GM12878 (cell line): ENCODE measurements around the gene TSSC4.

Experiments
- CEBPZ ChIP-seq: fragments of 150-350 bp; IDR thresholded peaks from 2 replicates; pipeline ENCODE4 v1.6.1; 2016; ENCODE audit warnings: low read depth, low read length
- KAT2A ChIP-seq: conservative IDR thresholded peaks from 2 replicates; pipeline ENCODE4 v1.6.1; 2011; ENCODE audit warnings: low read depth, low read length; ENCODE audit not compliant: control insufficient read depth
- KDM1A ChIP-seq: fragments of 200-600 bp; sonication (generic); IDR thresholded peaks from 2 replicates; pipeline ENCODE4 v1.6.1; 2016; ENCODE audit warnings: borderline replicate concordance
- POLR2AphosphoS5 ChIP-seq: IDR thresholded peaks from 2 replicates; pipeline ENCODE4 v1.6.1; 2011; ENCODE audit warnings: mild to moderate bottlenecking, low read length, inconsistent platforms
- PRDM15 ChIP-seq: fragments of 450-650 bp; formaldehyde crosslinking; IDR thresholded peaks from 2 replicates; pipeline ENCODE4 v1.4.0; 2020; ENCODE audit warnings: mild to moderate bottlenecking, moderate library complexity
- SMAD1 ChIP-seq: fragments of 450-650 bp; IDR thresholded peaks from 2 replicates; pipeline ENCODE4 v1.6.1; 2018; ENCODE audit warnings: mild to moderate bottlenecking, low read depth; ENCODE audit not compliant: partially characterized antibody
- TCF3 ChIP-seq: IDR thresholded peaks from 2 replicates; pipeline ENCODE4 v1.6.1; 2012; ENCODE audit warnings: low read depth, mild to moderate bottlenecking, low read length, borderline replicate concordance; ENCODE audit not compliant: insufficient read depth
- ZBTB33 ChIP-seq: fragments of 450-650 bp; IDR thresholded peaks from 2 replicates; pipeline ENCODE4 v1.6.1; 2017; ENCODE audit warnings: mild to moderate bottlenecking
- ZNF274 ChIP-seq: IDR thresholded peaks from one replicate; pipeline ENCODE4 v1.8.0; 2011; ENCODE audit not compliant: insufficient read length, insufficient read depth
- TF ChIP-seq, protein P1 (sequence below), 3 experiments: IDR thresholded peaks in 2 of 3; conservative IDR thresholded peaks in 1 of 3; 2 replicates each; pipeline ENCODE4 v1.5.1; 2011; ENCODE audit warnings: low read depth in 3 of 3, low read length in 3 of 3, mild to moderate bottlenecking in 3 of 3, control low read depth in 2 of 3, moderate library complexity in 2 of 3, inconsistent platforms in 1 of 3, mixed read lengths in 1 of 3; ENCODE audit not compliant: control insufficient read depth in 2 of 3, insufficient read depth in 1 of 3; ENCODE audit errors: extremely low read depth in 1 of 3
- TF ChIP-seq, protein P2 (sequence below): fragments of 450-650 bp; IDR thresholded peaks from 2 replicates; pipeline ENCODE4 v1.6.1; 2017; ENCODE audit warnings: mild to moderate bottlenecking, moderate library complexity

DNA sequence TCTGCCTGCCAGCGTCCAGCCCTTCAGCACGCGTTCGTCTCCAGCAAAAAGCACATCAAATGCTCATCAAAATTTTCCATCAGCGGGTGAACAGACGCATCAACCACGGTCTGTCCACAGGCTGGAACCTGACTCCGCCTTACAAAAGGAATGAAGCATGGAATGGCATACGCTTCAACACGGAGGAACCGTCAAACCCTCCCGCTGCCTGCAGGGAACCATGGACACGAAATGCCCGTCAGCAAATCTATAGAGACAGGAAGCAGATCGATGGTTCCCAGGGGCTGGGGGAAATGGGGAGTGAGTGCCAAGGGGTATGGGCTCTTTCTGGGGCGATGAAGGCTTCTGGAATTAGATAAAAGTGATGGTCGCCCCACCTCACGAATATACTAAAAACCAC is 16.2 kb downstream of the TSSC4 start:
- TF ChIP-seq TCF3 (no peak), KAT2A (no peak), SMAD1 (no peak), ZNF274 (no peak), POLR2AphosphoS5 (no peak), CEBPZ (no peak), ZBTB33 (no peak), PRDM15 (CRISPR knock-in tag) (no peak), KDM1A (no peak)
- TF ChIP-seq, protein P1, sequence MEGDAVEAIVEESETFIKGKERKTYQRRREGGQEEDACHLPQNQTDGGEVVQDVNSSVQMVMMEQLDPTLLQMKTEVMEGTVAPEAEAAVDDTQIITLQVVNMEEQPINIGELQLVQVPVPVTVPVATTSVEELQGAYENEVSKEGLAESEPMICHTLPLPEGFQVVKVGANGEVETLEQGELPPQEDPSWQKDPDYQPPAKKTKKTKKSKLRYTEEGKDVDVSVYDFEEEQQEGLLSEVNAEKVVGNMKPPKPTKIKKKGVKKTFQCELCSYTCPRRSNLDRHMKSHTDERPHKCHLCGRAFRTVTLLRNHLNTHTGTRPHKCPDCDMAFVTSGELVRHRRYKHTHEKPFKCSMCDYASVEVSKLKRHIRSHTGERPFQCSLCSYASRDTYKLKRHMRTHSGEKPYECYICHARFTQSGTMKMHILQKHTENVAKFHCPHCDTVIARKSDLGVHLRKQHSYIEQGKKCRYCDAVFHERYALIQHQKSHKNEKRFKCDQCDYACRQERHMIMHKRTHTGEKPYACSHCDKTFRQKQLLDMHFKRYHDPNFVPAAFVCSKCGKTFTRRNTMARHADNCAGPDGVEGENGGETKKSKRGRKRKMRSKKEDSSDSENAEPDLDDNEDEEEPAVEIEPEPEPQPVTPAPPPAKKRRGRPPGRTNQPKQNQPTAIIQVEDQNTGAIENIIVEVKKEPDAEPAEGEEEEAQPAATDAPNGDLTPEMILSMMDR (IDR thresholded peaks at IDR 0.05 in 2 of 3, conservative IDR thresholded peaks at IDR 0.05 in 1 of 3; ENCODE audit: control insufficient read depth in 2 of 3, extremely low read depth in 1 of 3, insufficient read depth in 1 of 3, low read depth in 3 of 3, low read length in 3 of 3), result no peak
- TF ChIP-seq, protein P2, sequence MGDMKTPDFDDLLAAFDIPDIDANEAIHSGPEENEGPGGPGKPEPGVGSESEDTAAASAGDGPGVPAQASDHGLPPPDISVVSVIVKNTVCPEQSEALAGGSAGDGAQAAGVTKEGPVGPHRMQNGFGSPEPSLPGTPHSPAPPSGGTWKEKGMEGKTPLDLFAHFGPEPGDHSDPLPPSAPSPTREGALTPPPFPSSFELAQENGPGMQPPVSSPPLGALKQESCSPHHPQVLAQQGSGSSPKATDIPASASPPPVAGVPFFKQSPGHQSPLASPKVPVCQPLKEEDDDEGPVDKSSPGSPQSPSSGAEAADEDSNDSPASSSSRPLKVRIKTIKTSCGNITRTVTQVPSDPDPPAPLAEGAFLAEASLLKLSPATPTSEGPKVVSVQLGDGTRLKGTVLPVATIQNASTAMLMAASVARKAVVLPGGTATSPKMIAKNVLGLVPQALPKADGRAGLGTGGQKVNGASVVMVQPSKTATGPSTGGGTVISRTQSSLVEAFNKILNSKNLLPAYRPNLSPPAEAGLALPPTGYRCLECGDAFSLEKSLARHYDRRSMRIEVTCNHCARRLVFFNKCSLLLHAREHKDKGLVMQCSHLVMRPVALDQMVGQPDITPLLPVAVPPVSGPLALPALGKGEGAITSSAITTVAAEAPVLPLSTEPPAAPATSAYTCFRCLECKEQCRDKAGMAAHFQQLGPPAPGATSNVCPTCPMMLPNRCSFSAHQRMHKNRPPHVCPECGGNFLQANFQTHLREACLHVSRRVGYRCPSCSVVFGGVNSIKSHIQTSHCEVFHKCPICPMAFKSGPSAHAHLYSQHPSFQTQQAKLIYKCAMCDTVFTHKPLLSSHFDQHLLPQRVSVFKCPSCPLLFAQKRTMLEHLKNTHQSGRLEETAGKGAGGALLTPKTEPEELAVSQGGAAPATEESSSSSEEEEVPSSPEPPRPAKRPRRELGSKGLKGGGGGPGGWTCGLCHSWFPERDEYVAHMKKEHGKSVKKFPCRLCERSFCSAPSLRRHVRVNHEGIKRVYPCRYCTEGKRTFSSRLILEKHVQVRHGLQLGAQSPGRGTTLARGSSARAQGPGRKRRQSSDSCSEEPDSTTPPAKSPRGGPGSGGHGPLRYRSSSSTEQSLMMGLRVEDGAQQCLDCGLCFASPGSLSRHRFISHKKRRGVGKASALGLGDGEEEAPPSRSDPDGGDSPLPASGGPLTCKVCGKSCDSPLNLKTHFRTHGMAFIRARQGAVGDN, result no peak
